ENCODE measurements around the gene PDLIM5.

GRCh38 chr4:94531991-94532789 is 80.4 kb downstream of the PDLIM5 start:
- TF ChIP-seq CTCF (IDR thresholded peaks at IDR 0.05; ENCODE audit: control extremely low read depth in 1 of 3, insufficient read depth in 1 of 3, low read depth in 1 of 3, low read length in 3 of 3) (no peak), EP300 (IDR thresholded peaks at IDR 0.05; ENCODE audit: borderline replicate concordance in 1 of 2, low read depth in 2 of 2, low read length in 2 of 2) (no peak), POLR2A (IDR thresholded peaks at IDR 0.05; ENCODE audit: control extremely low read depth in 1 of 2, low read depth in 2 of 2, low read length in 2 of 2) (no peak), TEAD4 (IDR thresholded peaks at IDR 0.05; ENCODE audit: low read depth, low read length) (no peak), YY1 (IDR thresholded peaks at IDR 0.05; ENCODE audit: low read depth, low read length) (no peak), SUZ12 (IDR thresholded peaks at IDR 0.05; ENCODE audit: low read length) (no peak), BACH1 (IDR thresholded peaks at IDR 0.05; ENCODE audit: low read length) (no peak), NANOG (IDR thresholded peaks at IDR 0.05; ENCODE audit: insufficient read depth, low read depth, low read length, poor library complexity, severe bottlenecking) (no peak), CEBPB (IDR thresholded peaks at IDR 0.05; ENCODE audit: low read depth, low read length) (no peak), POLR2AphosphoS5 (IDR thresholded peaks at IDR 0.05; ENCODE audit: low read depth, low read length) (no peak), RAD21 (IDR thresholded peaks at IDR 0.05 in 1 of 2, conservative IDR thresholded peaks at IDR 0.05 in 1 of 2; ENCODE audit: low read depth in 2 of 2, low read length in 2 of 2) (no peak), EZH2 (IDR thresholded peaks at IDR 0.05; ENCODE audit: low read depth, low read length, severe bottlenecking) (no peak), TAF1 (IDR thresholded peaks at IDR 0.05; ENCODE audit: low read depth, low read length) (no peak), SP1 (IDR thresholded peaks at IDR 0.05; ENCODE audit: low read depth, low read length) (no peak)

Measured in H1 (cell line).